K562 (cell line): ENCODE results near the gene CNNM2. TPM values are rescaled to one million over a fixed set of nuclear protein-coding genes. Genes with fewer than 3 reads are reported as not detected.

Experiments used
- ATAC-seq: fragments of 200-7000 bp; cut with Tn5 transposase; 3 replicates; pipeline ENCODE4 v1.9.1; 2020; ENCODE audit warnings: moderate library complexity
- BruUV-seq: library from RNA; stranded (reverse); fragments of 400-500 nt; replicated peaks from 2 replicates; lab custom pipeline; 2021; lab: Mats Ljungman, UMichigan
- CTCF ChIA-PET: fragments of 300-600 bp; formaldehyde crosslinking; extraction: SDS; loops from one replicate; lab custom pipeline; 2021; ENCODE audit warnings: low intra/inter-chr PET ratio; lab: Yijun Ruan, JAX
- POLR2A ChIA-PET: fragments of 300-600, 350-650 bp; sonication (Branson Sonifier 250); formaldehyde crosslinking; extraction: SDS; loops from one replicate; lab custom pipeline; 2021; ENCODE audit warnings: antibody characterized with exemption, inconsistent platforms; lab: Yijun Ruan, JAX
- DNase-seq, 4 experiments: peaks; one replicate each; pipeline versions ENCODE4 v3.0.0 to v3.0.0-alpha.2; 2011 to 2018; ENCODE audit warnings: low spot score in 3 of 4, mixed read lengths in 3 of 4; ENCODE audit errors: extremely low read depth in 1 of 4
- FAIRE-seq: peaks from 2 replicates; lab custom pipeline; 2011; peaks lifted over from hg19 to GRCh38; lab: Jason Lieb, UNC
- H2AFZ ChIP-seq: 2 replicates; pipeline ENCODE4 v1.6.0; 2011; ENCODE audit warnings: low read depth, low read length, control low read depth, inconsistent platforms
- H3K27ac ChIP-seq: fragments of 200-600 bp; 3 replicates; pipeline ENCODE4 v1.8.0; 2011; ENCODE audit warnings: low read depth, mild to moderate bottlenecking, control low read depth, inconsistent platforms, low read length, moderate library complexity, mixed read lengths; ENCODE audit errors: extremely low read depth
- H3K27me3 ChIP-seq, 2 experiments: fragments of 300-600 bp in 1 of 2; 2 replicates in 1 of 2; 3 replicates in 1 of 2; pipeline versions ENCODE4 v1.6.0 to v1.8.0; 2011; ENCODE audit warnings: inconsistent platforms in 2 of 2, low read length in 2 of 2, mild to moderate bottlenecking in 1 of 2, mixed read lengths in 1 of 2, moderate library complexity in 1 of 2; ENCODE audit not compliant: control insufficient read depth in 2 of 2, insufficient read depth in 2 of 2
- H3K36me3 ChIP-seq: fragments of 300-600 bp; 3 replicates; pipeline ENCODE4 v1.8.0; 2011; ENCODE audit warnings: mild to moderate bottlenecking, low read length, inconsistent platforms; ENCODE audit not compliant: control insufficient read depth, insufficient read depth
- H3K4me1 ChIP-seq, 2 experiments: fragments of 200-600 bp in 1 of 2; replicated peaks in 1 of 2; 2 replicates in 1 of 2; 3 replicates in 1 of 2; pipeline versions ENCODE4 v1.5.1 to v1.8.0; 2011; ENCODE audit warnings: inconsistent platforms in 2 of 2, low read length in 2 of 2, mild to moderate bottlenecking in 1 of 2, mixed read lengths in 1 of 2, moderate library complexity in 1 of 2; ENCODE audit not compliant: control insufficient read depth in 2 of 2, insufficient read depth in 2 of 2
- H3K4me2 ChIP-seq: 2 replicates; pipeline ENCODE4 v1.6.1; 2011; ENCODE audit warnings: low read length, control low read depth, inconsistent platforms, mixed read lengths; ENCODE audit not compliant: insufficient read depth
- H3K4me3 ChIP-seq: fragments of 200-600 bp; sonication (generic), shearing (Covaris generic); 2 replicates; pipeline ENCODE4 v1.5.1; 2016; ENCODE audit warnings: control low read depth, inconsistent platforms
- H3K79me2 ChIP-seq: fragments of 200-600 bp; 3 replicates; pipeline ENCODE4 v1.8.0; 2011; ENCODE audit warnings: low read length, inconsistent platforms; ENCODE audit not compliant: control insufficient read depth, insufficient read depth
- H3K9ac ChIP-seq, 2 experiments: 2 replicates each; pipeline versions ENCODE4 v1.6.0 to v1.6.1; 2011; ENCODE audit warnings: low read depth in 2 of 2, low read length in 2 of 2, control low read depth in 1 of 2, inconsistent platforms in 1 of 2, mild to moderate bottlenecking in 1 of 2, mixed read lengths in 1 of 2; ENCODE audit not compliant: insufficient read depth in 1 of 2
- H3K9me1 ChIP-seq: one replicate; pipeline ENCODE4 v1.6.0; 2011; ENCODE audit warnings: inconsistent platforms, mild to moderate bottlenecking, low read length, moderate library complexity; ENCODE audit not compliant: control insufficient read depth, insufficient read depth
- H3K9me3 ChIP-seq: replicated peaks from 2 replicates; pipeline ENCODE4 v1.5.1; 2011; ENCODE audit warnings: low read depth, low read length, inconsistent platforms; ENCODE audit not compliant: control insufficient read depth, insufficient read depth
- H4K20me1 ChIP-seq: replicated peaks from 2 replicates; pipeline ENCODE4 v1.6.1; 2011; ENCODE audit warnings: low read length, inconsistent platforms, mixed read lengths; ENCODE audit not compliant: control insufficient read depth, insufficient read depth
- NBN ChIP-seq: fragments of 450-650 bp; IDR thresholded peaks from 2 replicates; pipeline ENCODE4 v1.6.1; 2016; ENCODE audit warnings: low read depth, mild to moderate bottlenecking
- NELFE ChIP-seq: IDR thresholded peaks from 2 replicates; pipeline ENCODE4 v1.6.1; 2011; ENCODE audit warnings: mild to moderate bottlenecking; ENCODE audit not compliant: insufficient read depth, insufficient read length
- PHF21A ChIP-seq: fragments of 450-650 bp; IDR thresholded peaks from 2 replicates; pipeline ENCODE4 v1.6.1; 2017; ENCODE audit warnings: low read depth, borderline replicate concordance
- ZNF121 ChIP-seq: sonication (generic); formaldehyde crosslinking; conservative IDR thresholded peaks from 2 replicates; pipeline ENCODE4 v1.8.0; 2022; ENCODE audit warnings: missing genetic modification reagents
- WGBS: fragments of 100-300 bp; shearing (Covaris generic); methylation state at CpG from one replicate; pipeline ENCODE4 v1.1.6; 2016; ENCODE audit warnings: low coverage, mixed read lengths; ENCODE audit not compliant: insufficient coverage; ENCODE audit errors: missing lambda C conversion rate; 5-methylcytosine and 5-hydroxymethylcytosine counted together
- in situ Hi-C: fragments of 300-500 bp; cut with MboI; formaldehyde crosslinking; loops from 4 replicates; pipeline ENCODE4 v1.15.0; 2018; ENCODE audit warnings: inconsistent platforms, mixed read lengths
- intact Hi-C: fragments of 100-400 bp; cut with micrococcal nuclease; formaldehyde crosslinking; loops from 2 replicates; pipeline ENCODE4 v1.14.2; 2022
- polyA plus RNA-seq, 8 experiments: library from polyadenylated mRNA; depleted of rRNA in 4 of 8; stranded (reverse) in 5 of 8; unstranded in 3 of 8; fragments of >200 nt; fragmentation: Nextera tagmentation in 2 of 8; fragmentation: Illumina TruSeq in 1 of 8; extraction: Ambion mirVana in 2 of 8; extraction: Trizol in 1 of 8; gene quantifications; 2 replicates each; pipeline versions ENCODE4 v1.2.1 to v1.2.3, GENCODE V29; 2011 to 2014; ENCODE audit warnings: inconsistent platforms in 1 of 8, missing spikeins in 1 of 8
- total RNA-seq, 7 experiments: library from RNA; depleted of rRNA in 6 of 7; stranded (reverse); fragments of >200 nt in 6 of 7; fragmentation: Illumina TruSeq in 2 of 7; extraction: Trizol in 2 of 7; gene quantifications; 2 replicates each; pipeline versions ENCODE4 v1.2.1 to v1.2.3, GENCODE V29; 2011 to 2021; ENCODE audit warnings: low replicate concordance in 1 of 7
- TF ChIP-seq, protein P1 (sequence below): fragments of 250-450 bp; sonication (Bioruptor Pico); IDR thresholded peaks from 2 replicates; pipeline ENCODE4 v1.4.0; 2020; ENCODE audit warnings: mild to moderate bottlenecking, moderate library complexity, borderline replicate concordance
- TF ChIP-seq, protein P2 (sequence below): IDR thresholded peaks from 2 replicates; pipeline ENCODE4 v1.6.1; 2011; ENCODE audit not compliant: insufficient read length; ENCODE audit errors: extremely low read depth

Gene CNNM2
- total and polyA plus RNA-seq, 9 of the 15 experiments (the other 6 are each of a cell fraction or from before 2014, with no cell fraction given), result 0.21 to 5.0 (median 1.3) TPM

DNA sequence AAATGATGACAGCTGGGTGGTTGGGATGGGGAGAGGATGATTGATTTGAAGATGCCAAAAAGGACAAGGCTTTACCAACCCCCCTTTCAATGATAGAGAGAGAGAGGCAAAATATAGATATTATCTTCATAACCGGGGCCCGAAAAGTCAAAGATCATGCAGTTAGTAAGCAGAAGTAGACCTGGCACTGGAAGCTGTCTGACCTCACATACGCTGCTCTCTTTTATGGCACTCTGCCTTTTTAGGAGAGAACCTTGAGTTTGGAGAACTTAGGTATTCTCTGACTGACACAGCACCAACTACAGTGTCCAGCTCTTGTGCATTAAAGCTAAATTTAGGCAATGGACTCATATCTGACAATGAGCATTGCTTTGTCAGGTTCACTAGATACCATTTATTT, 30.7 kb downstream of the CNNM2 start:
- WGBS, result 32% methylated on average over 2 of the region's 3 CpGs

More for the DNA sequence above, 30.7 kb downstream of the CNNM2 start:
- Histone ChIP-seq H4K20me1 (no peaks in the 10 kb centered on the region), H3K4me3 (no peak overlapping the region), H3K9me1 (no peaks in the 10 kb centered on the region), H2AFZ (no peak overlapping the region), H3K4me2 (no peak overlapping the region), H3K27ac (no peak overlapping the region), H3K79me2 (no peaks in the 10 kb centered on the region), H3K27me3 (no peaks in the 10 kb centered on the region), H3K36me3 (no peaks in the 10 kb centered on the region), H3K9ac (no peak overlapping the region), H3K9me3 (no peaks in the 10 kb centered on the region), H3K4me1 (peaks cover 7 to 14% of the 10 kb centered on the region in 2 experiments)
- POLR2A ChIA-PET, result interaction anchor here (1.2 kb wide), 1 partner anchor 14 kb away, joined by 3 read pairs; no protein-coding TSS in a partner anchor
- intact Hi-C loops (no loop called here), in situ Hi-C loops (no loop called here)
- DNase-seq (no peak), ATAC-seq (no peak), FAIRE-seq (no peak)
- TF ChIP-seq PHF21A, result no peak
- TF ChIP-seq, protein P1, sequence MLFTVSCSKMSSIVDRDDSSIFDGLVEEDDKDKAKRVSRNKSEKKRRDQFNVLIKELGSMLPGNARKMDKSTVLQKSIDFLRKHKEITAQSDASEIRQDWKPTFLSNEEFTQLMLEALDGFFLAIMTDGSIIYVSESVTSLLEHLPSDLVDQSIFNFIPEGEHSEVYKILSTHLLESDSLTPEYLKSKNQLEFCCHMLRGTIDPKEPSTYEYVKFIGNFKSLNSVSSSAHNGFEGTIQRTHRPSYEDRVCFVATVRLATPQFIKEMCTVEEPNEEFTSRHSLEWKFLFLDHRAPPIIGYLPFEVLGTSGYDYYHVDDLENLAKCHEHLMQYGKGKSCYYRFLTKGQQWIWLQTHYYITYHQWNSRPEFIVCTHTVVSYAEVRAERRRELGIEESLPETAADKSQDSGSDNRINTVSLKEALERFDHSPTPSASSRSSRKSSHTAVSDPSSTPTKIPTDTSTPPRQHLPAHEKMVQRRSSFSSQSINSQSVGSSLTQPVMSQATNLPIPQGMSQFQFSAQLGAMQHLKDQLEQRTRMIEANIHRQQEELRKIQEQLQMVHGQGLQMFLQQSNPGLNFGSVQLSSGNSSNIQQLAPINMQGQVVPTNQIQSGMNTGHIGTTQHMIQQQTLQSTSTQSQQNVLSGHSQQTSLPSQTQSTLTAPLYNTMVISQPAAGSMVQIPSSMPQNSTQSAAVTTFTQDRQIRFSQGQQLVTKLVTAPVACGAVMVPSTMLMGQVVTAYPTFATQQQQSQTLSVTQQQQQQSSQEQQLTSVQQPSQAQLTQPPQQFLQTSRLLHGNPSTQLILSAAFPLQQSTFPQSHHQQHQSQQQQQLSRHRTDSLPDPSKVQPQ (CRISPR knock-in tag), result no peak
- TF ChIP-seq, protein P2, sequence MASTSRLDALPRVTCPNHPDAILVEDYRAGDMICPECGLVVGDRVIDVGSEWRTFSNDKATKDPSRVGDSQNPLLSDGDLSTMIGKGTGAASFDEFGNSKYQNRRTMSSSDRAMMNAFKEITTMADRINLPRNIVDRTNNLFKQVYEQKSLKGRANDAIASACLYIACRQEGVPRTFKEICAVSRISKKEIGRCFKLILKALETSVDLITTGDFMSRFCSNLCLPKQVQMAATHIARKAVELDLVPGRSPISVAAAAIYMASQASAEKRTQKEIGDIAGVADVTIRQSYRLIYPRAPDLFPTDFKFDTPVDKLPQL, result no peak
- no peak for TF ChIP-seq NBN
- no peak for TF ChIP-seq NELFE
- TF ChIP-seq ZNF121 (CRISPR knock-in tag), result 0 out of 2 replicates have a peak, but pooled peaks have one; percentile 17
- CTCF ChIA-PET, result no interaction called here
- no TSS peak for BruUV-seq
